M059J (cell line): ENCODE results near the gene BPIFA2. TPM values are rescaled to one million over a fixed set of nuclear protein-coding genes. Genes with fewer than 3 reads are reported as not detected.
"Not testable (repeated sequence)": the region's sequence is repeated elsewhere in the genome, so short reads cannot be mapped to it uniquely, and the experiment has no call there.

ENCODE experiments used
- DNase-seq: peaks from one replicate; pipeline ENCODE4 v3.0.0-alpha.2; 2012; ENCODE audit warnings: low read depth
- total RNA-seq: library from RNA; depleted of rRNA; stranded (reverse); fragments of >200 nt; shearing (Covaris generic); gene quantifications from 2 replicates; pipeline ENCODE4 v1.2.3, GENCODE V29; 2014

The BPIFA2 gene
- total RNA-seq, 1 experiment from 2014 or later: not detected

DNA sequence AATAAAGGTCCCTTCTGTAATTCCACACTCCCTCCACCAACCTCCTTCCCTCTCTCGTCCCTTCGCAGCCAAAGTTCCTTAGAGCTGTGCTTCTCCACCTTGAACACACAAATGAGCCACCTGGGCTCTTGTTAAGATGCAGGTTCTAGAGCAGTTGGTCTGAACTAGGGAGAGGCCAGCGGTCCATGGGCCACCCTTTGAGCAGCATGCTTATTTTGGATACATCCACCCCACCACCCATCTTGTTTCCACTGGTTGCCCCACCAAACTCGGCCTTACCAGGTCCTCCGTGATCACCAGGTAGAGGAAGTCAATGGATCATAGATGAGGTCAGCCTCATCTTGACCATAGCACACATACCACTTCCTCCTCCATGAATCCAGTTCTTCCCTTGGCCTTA, 7.3 kb upstream of the BPIFA2 start:
- DNase-seq: no peak

DNA sequence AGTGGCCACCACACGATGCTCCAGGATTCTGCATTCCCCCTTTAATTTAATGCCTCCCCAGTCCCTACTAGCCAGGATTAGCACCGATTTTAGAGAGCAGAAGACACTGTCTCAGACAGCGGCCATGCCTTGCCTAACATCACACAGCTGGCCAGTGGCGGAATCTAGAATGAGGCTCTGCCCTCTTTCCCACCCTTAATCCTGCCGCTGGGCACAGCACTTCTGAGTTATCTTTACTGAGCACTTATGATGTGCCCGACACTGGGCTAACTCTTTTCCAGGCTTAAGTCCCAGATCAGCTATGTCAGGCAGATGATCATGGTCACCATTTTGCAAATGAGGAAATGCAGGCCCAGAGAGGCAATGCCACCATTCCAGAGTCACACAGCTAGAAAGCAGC, 5.6 kb upstream of the BPIFA2 start:
- no peak for DNase-seq

DNA sequence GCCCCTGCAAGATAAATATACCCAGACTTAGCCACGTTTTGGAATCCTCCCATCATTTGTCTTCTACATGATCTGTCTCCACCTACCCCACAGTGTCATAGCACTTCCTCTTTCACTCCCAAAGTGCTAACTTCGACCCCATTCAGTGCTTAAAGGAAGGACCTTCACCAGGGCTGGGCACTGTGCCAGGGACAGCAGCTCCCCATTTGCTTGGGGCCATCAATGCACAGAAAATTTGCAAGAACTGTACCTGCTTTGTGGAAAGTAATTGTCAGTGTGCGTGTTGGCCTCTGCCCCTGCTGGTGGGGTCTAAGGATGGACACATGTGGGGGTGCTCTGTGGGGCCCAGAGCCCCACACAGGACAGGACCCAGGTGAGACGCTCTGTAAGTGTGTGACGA, 5.2 kb upstream of the BPIFA2 start:
- no peak for DNase-seq

DNA sequence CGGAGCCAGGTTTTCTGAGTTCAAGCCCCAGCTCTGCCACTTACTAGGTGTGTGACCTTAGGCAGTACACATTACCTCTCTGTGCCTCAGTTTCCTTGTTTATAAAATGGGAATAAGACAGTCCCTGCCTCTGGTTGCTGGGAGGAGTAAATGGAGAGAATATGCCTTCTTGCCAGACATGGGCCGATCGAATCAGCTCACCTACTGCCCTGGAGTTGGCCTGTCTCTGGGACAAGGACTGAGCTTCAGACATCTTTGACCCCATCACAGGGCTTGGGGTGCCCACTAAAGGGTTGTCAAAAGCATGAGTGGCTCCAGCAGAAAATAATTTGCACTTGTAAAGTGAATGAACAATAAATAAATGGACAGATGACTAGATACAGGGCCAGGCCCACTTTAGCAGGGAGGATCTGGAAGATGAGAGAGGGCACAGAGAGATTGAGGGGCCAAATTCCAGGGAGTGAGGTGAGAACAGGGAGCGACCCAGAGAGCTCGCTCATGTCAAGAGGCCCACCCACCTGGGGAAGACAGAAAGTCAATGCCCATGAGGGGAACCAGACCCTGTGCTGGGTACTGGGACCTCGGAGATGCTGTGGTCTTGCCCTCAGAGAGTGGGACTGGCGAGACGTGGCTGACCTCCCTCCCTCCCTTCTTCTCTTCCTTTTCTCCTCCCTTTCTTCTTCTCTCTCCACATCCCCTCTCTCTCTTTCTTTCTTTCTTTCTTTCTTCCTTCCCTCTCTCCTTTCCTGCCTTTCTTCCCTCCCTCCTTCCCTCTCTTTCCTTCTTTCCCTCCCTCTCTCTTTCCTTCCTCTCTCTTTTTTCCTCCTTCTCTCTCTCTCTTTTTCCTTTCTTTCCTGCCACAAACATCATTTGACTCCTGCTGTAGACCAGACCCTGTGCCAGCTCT, 3.9 kb upstream of the BPIFA2 start:
- no peak for DNase-seq

DNA sequence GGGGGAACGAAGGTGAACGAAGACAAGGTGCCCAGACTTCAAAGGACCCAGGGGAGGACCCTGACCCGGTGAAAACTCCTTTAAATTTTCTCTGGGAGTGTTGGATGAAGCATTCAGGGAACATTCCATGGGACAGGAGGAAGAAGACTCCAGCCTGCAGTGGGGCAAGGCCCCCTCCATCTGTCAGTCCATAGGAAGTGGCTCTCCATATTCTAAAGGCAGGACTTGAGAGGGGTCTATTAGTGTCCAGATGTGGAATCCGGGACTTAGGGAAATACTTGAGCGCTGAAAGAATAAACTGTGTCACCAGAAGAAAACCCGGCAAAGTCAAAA, 3.2 kb upstream of the BPIFA2 start:
- DNase-seq: no peak

DNA sequence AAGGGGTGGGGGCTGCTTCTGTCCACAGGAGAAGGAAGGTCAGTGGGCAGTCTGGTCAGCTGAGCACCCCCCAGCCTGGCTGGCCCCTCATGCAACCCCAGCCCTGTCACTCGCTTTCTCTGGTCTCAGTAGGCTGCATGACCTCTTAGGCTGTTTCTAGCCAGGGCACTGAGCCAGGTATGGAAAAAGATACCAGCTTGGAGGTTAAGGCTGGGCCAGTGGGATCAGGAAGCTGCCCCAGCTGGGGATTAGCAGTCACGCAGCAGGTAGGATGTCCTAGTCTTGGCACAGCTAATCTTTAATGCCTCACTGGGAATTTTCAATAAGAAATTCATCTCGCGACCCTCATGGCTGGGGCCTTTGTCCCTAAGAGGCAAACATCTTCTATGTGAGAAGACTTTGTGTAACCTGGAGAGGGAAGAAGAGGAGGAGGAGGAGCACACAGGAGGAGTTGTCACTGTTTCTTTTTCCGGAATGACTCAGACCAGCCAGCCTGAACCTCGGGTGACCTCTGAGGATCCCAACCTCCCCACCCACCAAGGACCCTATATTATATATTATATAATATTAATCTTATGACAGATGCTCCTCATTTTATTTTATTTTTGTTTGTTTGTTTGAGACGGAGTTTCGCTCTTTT, 2.4 kb upstream of the BPIFA2 start:
- no peak for DNase-seq

DNA sequence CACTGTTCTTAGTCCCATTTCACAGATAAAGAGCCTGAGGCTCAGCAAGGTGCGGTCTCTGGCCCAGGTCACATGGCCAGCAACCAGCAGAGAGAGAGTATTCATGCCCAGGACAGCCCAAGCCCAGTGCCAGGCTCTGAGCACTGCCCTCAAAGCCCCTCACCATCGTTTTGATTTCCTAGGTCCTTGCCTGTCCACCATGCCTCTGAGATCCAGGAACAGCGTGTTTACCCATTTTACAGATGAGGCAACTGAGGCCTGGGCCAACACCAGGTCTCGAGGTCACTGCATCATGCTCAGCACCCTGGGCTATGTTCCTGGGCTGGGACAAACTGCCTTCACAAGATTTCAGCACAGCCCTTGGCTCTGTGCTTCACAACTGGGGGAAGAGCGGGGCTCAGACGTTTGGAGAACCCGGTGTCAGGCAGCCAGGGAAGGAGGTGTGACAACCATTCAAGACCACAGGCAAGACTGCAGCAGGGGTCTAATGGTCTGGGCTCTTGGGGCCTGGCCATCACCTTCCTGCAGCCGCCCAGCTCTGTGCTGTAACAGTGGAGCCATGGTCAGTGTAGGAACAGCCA, 1.3 kb upstream of the BPIFA2 start:
- DNase-seq: no peak

DNA sequence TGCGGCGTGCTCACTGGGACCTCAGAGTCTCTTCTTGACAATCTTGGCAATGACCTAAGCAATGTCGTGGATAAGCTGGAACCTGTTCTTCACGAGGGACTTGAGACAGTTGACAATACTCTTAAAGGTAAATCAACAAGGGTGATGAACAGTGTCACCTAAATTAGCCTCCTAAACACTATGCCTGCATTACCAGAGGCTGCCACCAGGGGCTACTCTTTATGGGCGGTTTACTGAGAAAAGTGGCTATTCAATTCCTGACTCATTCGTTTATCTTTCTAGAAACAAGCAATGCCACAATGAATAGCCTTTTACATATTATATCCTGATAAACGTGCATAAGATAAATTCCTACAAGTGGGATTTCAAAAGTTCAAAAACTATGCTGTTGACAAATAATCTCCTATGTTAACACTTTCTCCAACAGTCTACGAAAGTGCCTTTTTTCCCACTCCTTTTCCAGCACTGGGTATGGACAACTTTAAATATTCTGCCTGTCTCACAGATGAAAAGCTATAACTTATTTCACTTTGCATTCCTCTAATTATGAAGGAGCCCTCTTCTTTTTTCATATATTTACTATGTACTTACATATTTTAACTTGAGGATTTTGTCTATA, 1.3 kb downstream of the BPIFA2 start:
- DNase-seq: no peak

DNA sequence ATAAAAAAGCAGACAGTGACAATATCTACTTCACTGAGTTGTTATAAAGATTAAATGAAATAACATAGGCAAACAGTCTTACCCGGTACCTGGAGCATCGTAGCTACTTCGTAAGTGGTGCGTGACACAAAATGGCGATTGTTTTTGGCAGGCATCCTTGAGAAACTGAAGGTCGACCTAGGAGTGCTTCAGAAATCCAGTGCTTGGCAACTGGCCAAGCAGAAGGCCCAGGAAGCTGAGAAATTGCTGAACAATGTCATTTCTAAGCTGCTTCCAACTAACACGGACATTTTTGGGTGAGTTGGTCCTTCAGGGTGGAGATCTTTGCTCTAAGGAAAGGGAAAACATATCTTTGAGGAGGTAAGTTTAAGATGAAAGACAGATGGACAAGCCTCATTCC, 4.8 kb downstream of the BPIFA2 start:
- peak; percentile 27 for DNase-seq

DNA sequence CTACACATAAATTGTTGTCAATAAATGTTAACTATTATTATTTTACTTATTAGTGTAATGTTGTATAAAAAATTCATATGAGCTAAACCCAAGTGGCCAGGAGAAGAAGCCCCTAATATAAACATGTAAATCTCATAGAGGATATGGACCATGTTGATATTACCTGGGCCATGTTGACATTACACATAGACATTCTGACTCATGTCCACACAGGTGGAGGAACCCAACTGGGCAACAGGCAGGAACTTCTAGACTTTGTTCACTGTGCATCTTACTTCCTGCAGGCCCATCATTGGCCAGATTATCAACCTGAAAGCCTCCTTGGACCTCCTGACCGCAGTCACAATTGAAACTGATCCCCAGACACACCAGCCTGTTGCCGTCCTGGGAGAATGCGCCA, 7.2 kb downstream of the BPIFA2 start:
- no peak for DNase-seq

DNA sequence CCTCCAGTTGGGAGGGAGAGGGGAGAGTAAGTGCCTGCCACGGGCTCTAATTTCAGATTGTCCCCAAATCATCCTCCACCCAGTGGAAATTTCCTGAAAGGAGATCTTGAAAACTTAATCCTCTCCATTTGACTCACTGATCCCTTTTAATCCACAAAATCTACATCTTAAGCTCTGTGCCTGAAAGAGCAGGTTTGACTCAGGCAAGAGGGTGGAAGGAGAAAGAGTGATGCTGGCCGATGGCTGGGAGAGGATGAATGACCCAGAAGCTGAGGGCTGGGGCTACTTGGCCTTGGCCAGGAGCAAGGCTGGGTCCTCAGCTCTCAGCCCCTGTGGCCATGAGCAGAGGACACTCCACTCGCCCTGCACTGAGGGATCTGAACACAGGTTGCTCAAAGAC, 8.1 kb downstream of the BPIFA2 start:
- DNase-seq: no peak

DNA sequence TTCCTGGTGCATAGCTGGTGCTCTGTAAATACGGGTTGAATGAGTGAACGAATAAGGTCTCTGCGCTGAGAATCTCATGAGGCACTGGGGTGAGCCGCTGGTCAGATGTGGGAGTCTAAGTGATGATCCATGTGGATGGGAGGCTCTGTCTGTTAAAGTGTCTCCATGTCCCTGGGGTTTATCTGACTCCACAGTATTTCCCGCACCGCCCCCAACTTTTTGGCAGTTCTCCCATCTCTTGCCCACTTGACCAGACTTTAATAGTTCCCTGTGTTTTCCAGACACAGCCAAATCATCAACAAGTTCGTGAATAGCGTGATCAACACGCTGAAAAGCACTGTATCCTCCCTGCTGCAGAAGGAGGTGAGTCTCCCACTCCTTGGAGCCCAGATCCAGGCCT, 9.9 kb downstream of the BPIFA2 start:
- DNase-seq: no peak

DNA sequence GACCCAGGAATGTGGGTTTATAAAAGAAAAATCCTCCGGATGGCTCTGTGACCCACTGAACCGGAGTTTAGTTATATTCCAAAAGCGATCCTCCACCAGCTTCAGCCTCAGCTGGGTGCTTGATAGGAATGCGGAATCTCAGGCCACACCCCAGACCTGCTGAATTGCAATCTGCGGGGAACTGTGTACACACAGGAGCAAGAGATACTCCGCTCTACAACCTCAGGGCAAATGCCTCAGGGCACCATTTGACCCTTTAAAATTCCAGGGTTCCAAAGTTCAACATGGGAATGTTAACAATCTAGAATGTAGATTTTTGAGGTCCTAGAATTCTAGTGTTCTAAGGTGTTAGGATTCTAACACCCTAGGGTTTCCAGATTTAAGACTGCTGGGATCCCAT, 10.8 kb downstream of the BPIFA2 start:
- no peak for DNase-seq

DNA sequence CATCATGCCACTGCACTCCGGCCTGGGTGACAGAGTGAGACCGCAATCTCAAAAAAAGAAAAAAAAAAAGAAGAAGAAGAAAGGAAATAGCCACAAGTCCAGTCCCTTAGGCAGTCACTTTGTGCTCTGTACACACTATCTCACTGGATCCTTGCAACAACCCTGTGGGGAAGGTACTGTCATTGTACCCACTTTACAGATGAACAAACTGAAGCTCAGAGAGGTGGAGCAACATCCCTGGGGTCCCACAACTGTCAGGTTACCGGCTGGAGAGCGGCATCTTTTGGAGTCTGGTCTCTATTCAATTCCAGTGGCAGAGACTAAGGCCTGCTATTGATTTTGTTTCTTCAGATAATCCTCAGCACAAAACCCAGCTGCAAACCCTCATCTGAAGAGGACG, 12.2 kb downstream of the BPIFA2 start:
- DNase-seq: no peak

DNA sequence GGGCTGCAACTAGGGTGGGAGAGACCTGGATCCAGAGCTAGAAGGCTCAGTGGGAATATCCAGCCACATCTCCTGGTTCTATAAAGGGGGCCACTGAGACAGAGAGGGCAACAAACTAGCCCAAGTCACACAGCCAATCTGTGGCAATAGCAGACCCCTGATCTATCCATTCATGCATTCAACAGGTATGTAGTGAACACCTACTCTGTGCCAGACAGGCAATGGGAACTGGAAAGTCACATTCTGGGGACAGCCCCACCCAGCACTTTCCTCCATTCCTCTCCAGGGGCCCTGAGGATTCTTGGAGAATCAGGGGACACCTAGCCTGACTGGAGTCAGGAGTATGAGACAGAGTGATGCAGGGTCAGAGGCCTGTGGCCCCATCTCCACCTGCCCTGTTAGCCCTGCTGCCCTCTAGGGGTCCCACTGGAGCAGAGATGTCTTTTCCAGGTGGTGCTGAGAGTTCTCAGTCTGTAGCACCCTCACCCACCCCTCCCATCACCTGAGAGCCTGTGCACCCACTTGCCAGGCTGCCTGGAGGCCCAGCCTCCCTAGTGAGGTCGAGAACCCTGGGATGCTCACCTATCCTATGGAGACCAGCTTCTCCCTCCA, 13.6 kb downstream of the BPIFA2 start:
- DNase-seq: no peak

DNA sequence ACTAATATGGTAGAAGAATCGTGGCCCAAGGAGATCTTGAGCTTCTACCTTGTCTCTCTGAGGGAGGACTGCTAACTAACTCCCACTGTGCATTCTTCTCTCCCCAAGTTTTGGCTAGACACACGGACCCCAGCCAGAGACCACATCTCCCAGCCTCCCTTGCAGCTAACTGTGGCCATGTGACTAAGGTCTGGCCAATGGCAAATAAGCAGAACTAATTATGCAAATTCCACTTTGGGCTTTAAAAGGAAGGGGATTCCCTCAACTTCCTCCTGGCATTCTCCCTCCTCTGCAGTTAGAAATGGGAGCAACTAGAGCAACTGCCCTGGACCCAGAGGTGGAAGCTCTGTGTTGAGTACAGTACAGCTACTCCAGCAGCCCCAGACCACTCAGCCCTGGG, 15.4 kb downstream of the BPIFA2 start:
- no peak for DNase-seq

DNA sequence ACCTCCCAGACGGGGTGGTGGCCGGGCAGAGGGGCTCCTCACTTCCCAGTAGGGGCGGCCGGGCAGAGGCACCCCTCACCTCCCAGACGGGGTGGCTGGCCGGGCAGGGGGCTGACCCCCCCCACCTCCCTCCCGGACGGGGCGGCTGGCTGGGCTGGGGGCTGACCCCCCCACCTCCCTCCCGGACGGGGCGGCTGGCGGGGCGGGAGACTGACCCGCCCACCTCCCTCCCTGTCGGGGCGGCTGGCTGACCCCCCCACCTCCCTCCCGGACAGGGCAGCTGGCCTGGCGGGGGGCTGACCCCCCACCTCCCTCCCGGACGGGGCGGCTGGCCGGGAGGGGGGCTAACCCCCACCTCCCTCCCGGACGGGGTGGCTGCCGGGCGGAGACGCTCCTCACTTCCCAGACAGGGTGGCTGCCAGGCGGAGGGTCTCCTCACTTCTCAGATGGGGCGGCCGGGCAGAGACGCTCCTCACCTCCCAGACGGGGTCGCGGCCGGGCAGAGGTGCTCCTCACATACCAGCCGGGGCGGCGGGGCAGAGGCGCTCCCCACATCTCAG, 17.2 kb downstream of the BPIFA2 start:
- not testable (repeated sequence) for DNase-seq

DNA sequence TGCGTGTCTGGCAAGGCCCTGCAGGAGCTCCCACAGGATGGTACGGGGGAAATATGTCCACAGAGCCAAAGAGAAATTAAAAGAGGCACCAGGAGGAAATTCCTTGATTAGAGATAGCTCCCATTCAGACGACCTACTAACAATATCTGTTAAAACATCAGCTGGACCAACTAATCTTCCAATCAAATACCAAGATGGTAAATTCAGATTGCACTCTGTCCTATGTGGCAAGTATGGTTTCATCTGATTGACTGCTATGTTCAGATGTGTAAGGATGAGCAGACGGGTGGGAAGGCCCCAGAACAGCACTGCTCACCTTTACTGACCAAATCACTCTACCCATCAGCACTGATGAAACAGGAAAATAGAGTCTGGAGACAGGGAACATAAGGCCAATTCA, 19.5 kb downstream of the BPIFA2 start:
- no peak for DNase-seq

DNA sequence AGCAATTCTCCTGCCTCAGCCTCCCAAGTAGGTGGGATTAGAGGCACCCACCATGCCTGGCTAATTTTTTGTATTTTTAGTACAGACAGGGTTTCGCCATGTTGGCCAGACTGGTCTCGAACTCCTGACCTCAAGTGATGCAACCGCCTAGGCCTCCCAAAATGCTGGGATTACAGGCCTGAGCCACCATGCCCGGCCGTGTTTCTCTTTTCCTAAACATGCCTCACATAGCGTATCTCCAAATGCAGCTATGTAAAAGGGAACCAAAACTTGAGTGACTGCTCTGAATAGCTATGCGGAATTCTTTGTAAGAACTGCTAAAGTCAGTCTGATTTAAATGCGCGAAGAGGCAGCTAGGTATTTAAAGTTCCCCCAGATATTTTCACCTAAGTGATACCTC, 20.5 kb downstream of the BPIFA2 start:
- no peak for DNase-seq

DNA sequence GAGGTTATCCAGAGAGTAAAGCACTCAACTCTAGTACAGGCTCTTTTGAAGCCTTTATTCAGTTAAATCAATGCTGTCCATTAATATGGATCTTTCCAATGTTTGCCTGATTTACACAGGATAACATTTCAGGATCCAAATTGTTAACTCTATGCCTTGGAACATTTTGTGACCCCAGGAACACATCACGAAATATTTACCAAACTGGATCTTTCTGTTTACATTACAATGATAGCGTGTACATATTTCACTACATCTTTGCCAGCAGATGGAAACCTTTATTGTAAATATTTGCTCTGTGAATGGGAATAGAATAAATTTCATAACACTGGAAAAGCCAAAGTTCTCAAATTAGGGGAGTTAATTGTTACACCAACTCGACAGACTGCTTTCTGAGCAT, 23.5 kb downstream of the BPIFA2 start:
- DNase-seq: no peak

DNA sequence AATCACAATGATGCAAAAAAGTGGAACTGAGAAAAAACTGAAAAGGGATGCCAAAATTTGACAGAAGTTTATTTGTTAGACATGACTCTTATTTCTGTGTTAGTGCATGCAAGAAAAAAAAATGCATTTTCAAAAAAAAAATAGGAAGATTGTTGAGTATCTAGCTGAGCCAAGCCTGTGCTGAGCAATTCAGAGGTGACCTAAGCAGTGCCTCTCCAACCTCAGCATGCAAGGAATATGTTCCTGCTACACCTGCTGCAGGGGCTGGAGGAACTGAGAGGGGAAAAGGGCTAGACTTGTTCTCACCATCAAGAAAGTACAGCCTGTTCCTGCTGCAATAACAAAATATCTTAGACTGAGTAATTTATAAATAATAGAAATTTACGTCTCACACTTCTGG, 24.0 kb downstream of the BPIFA2 start:
- no peak for DNase-seq

DNA sequence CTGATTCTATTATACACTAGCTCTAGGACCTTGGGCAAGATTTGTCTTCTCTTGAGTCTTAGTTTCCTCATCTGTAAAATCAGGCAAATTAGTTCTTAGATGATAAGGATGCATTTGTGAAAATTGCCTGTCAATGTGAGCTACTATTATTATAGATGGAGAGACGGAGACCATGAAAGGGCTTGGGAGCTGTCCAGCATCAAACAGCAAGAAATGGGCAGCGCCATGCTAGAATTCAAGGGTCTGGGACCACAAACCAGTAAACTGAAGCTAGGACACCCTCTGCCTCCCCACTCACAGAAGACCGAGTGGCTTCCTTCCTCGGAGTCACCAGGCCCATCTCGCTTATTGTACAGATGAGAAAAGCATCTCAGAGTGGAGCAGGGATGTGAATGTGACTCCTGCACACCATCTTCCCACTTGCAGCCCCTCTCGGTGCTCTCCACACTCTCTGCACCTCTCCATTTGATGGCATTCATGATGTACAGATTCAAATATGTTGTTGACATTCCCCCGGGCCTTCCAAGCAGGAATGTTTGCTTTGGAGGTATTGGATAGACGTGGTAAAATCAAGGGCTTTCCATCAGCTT, 25.0 kb downstream of the BPIFA2 start:
- DNase-seq: no peak
